Measurements from ENCODE around the gene KRT38. TPM values are rescaled to one million over a fixed set of nuclear protein-coding genes. Genes with fewer than 3 reads are reported as not detected.
"Not testable (repeated sequence)": the region's sequence is repeated elsewhere in the genome, so short reads cannot be mapped to it uniquely, and the experiment has no call there.

The KRT38 gene
- total and polyA plus RNA-seq, 4 donors, result not detected

- H3K9me3 ChIP-seq (ENCODE audit: control insufficient read depth, low read length), result no peaks in the 10 kb centered on the region
- 72 to 79% methylated on average over 7 of the region's 7 CpGs for WGBS, 2 donors
- no peak overlapping the region for H3K27ac ChIP-seq (ENCODE audit: low read depth in 1 of 2, low read length in 2 of 2)
- no peaks in the 10 kb centered on the region for H3K36me3 ChIP-seq (ENCODE audit: control insufficient read depth in 1 of 2, insufficient read depth in 2 of 2, low read length in 1 of 2)
- ATAC-seq (ENCODE audit: low FRiP score) (no peak), DNase-seq (no peak)
- intact Hi-C loops (cut with DNase I), result no loop called here
- H3K4me1 ChIP-seq (ENCODE audit: control insufficient read depth in 1 of 2, insufficient read depth in 2 of 2, low read length in 2 of 2), result no peaks in the 10 kb centered on the region
- no peak overlapping the region for H3K4me3 ChIP-seq (ENCODE audit: low read length in 2 of 2)
- no peaks in the 10 kb centered on the region for H3K27me3 ChIP-seq (ENCODE audit: control insufficient read depth in 1 of 2, insufficient read depth in 2 of 2, low read length in 1 of 2)
Observed at GRCh38 chr17:41437254-41437653, 3.5 kb downstream of the KRT38 start.

- ATAC-seq (ENCODE audit: low FRiP score), result no peak
- H3K27me3 ChIP-seq (ENCODE audit: control insufficient read depth in 1 of 2, insufficient read depth in 2 of 2, low read length in 1 of 2), result no peaks in the 10 kb centered on the region
- no peaks in the 10 kb centered on the region for H3K4me1 ChIP-seq (ENCODE audit: control insufficient read depth in 1 of 2, insufficient read depth in 2 of 2, low read length in 2 of 2)
- H3K9me3 ChIP-seq (ENCODE audit: control insufficient read depth, low read length), result no peaks in the 10 kb centered on the region
- H3K36me3 ChIP-seq (ENCODE audit: control insufficient read depth in 1 of 2, insufficient read depth in 2 of 2, low read length in 1 of 2), result no peaks in the 10 kb centered on the region
- H3K4me3 ChIP-seq (ENCODE audit: low read length in 2 of 2), result no peak overlapping the region
- intact Hi-C loops (cut with DNase I), result no loop called here
- WGBS, 2 donors, result 48 to 55% methylated on average over 5 of the region's 5 CpGs
- no peak overlapping the region for H3K27ac ChIP-seq (ENCODE audit: low read depth in 1 of 2, low read length in 2 of 2)
- DNase-seq, result no peak
Observed at GRCh38 chr17:41434415-41434814, 6.4 kb downstream of the KRT38 start.

- no peaks in the 10 kb centered on the region for H3K4me1 ChIP-seq (ENCODE audit: control insufficient read depth in 1 of 2, insufficient read depth in 2 of 2, low read length in 2 of 2)
- H3K9me3 ChIP-seq (ENCODE audit: control insufficient read depth, low read length), result no peaks in the 10 kb centered on the region
- no peaks in the 10 kb centered on the region for H3K27me3 ChIP-seq (ENCODE audit: control insufficient read depth in 1 of 2, insufficient read depth in 2 of 2, low read length in 1 of 2)
- H3K4me3 ChIP-seq (ENCODE audit: low read length in 2 of 2), result no peak overlapping the region
- H3K27ac ChIP-seq (ENCODE audit: low read depth in 1 of 2, low read length in 2 of 2), result no peak overlapping the region
- no peaks in the 10 kb centered on the region for H3K36me3 ChIP-seq (ENCODE audit: control insufficient read depth in 1 of 2, insufficient read depth in 2 of 2, low read length in 1 of 2)
- 39 to 43% methylated on average over 4 of the region's 4 CpGs for WGBS, 2 donors
- no peak for DNase-seq
- intact Hi-C loops (cut with DNase I), result no loop called here
- no peak for ATAC-seq (ENCODE audit: low FRiP score)
Observed at GRCh38 chr17:41434005-41434404, 6.8 kb downstream of the KRT38 start.

GRCh38 chr17:41433586-41433985 is 7.2 kb downstream of the KRT38 start:
- DNase-seq (no peak), ATAC-seq (ENCODE audit: low FRiP score) (no peak)
- no peaks in the 10 kb centered on the region for H3K36me3 ChIP-seq (ENCODE audit: control insufficient read depth in 1 of 2, insufficient read depth in 2 of 2, low read length in 1 of 2)
- WGBS, 2 donors, result 55 to 59% methylated on average over 4 of the region's 4 CpGs
- H3K4me3 ChIP-seq (ENCODE audit: low read length in 2 of 2), result no peak overlapping the region
- H3K27ac ChIP-seq (ENCODE audit: low read depth in 1 of 2, low read length in 2 of 2), result no peak overlapping the region
- no peaks in the 10 kb centered on the region for H3K9me3 ChIP-seq (ENCODE audit: control insufficient read depth, low read length)
- no peaks in the 10 kb centered on the region for H3K4me1 ChIP-seq (ENCODE audit: control insufficient read depth in 1 of 2, insufficient read depth in 2 of 2, low read length in 2 of 2)
- intact Hi-C loops (cut with DNase I), result no loop called here
- no peaks in the 10 kb centered on the region for H3K27me3 ChIP-seq (ENCODE audit: control insufficient read depth in 1 of 2, insufficient read depth in 2 of 2, low read length in 1 of 2)

- H3K9me3 ChIP-seq (ENCODE audit: control insufficient read depth, low read length); H3K4me3 ChIP-seq (ENCODE audit: low read length in 2 of 2); H3K27me3 ChIP-seq (ENCODE audit: control insufficient read depth in 1 of 2, insufficient read depth in 2 of 2, low read length in 1 of 2); intact Hi-C loops (cut with DNase I); H3K27ac ChIP-seq (ENCODE audit: low read depth in 1 of 2, low read length in 2 of 2); ATAC-seq (ENCODE audit: low FRiP score); DNase-seq; H3K4me1 ChIP-seq (ENCODE audit: control insufficient read depth in 1 of 2, insufficient read depth in 2 of 2, low read length in 2 of 2); H3K36me3 ChIP-seq (ENCODE audit: control insufficient read depth in 1 of 2, insufficient read depth in 2 of 2, low read length in 1 of 2): not testable (repeated sequence)
- WGBS, 2 donors, result 87 to 88% methylated on average over 9 of the region's 9 CpGs
Observed at GRCh38 chr17:41430376-41430775, 10.4 kb downstream of the KRT38 start.

GRCh38 chr17:41429667-41430066 is 11.1 kb downstream of the KRT38 start:
- ATAC-seq (ENCODE audit: low FRiP score) (no peak), DNase-seq (no peak)
- 75% methylated on average over 7 of the region's 7 CpGs for WGBS, 2 donors
- Histone ChIP-seq H3K9me3 (ENCODE audit: control insufficient read depth, low read length) (no peaks in the 10 kb centered on the region), H3K27me3 (ENCODE audit: control insufficient read depth in 1 of 2, insufficient read depth in 2 of 2, low read length in 1 of 2) (no peaks in the 10 kb centered on the region), H3K36me3 (ENCODE audit: control insufficient read depth in 1 of 2, insufficient read depth in 2 of 2, low read length in 1 of 2) (no peaks in the 10 kb centered on the region), H3K27ac (ENCODE audit: low read depth in 1 of 2, low read length in 2 of 2) (no peak overlapping the region), H3K4me1 (ENCODE audit: control insufficient read depth in 1 of 2, insufficient read depth in 2 of 2, low read length in 2 of 2) (no peaks in the 10 kb centered on the region), H3K4me3 (ENCODE audit: low read length in 2 of 2) (no peak overlapping the region)
- intact Hi-C loops (cut with DNase I), result no loop called here

GRCh38 chr17:41428591-41429291 is 12.0 kb downstream of the KRT38 start:
- intact Hi-C loops (cut with DNase I), result no loop called here
- 60 to 61% methylated on average over 4 of the region's 4 CpGs for WGBS, 2 donors
- ATAC-seq (ENCODE audit: low FRiP score) (no peak), DNase-seq (no peak)
- no peak overlapping the region for H3K4me3 ChIP-seq (ENCODE audit: low read length in 2 of 2)
- H3K4me1 ChIP-seq (ENCODE audit: control insufficient read depth in 1 of 2, insufficient read depth in 2 of 2, low read length in 2 of 2), result no peaks in the 10 kb centered on the region
- H3K27me3 ChIP-seq (ENCODE audit: control insufficient read depth in 1 of 2, insufficient read depth in 2 of 2, low read length in 1 of 2), result no peaks in the 10 kb centered on the region
- H3K27ac ChIP-seq (ENCODE audit: low read depth in 1 of 2, low read length in 2 of 2), result no peak overlapping the region
- H3K9me3 ChIP-seq (ENCODE audit: control insufficient read depth, low read length), result no peaks in the 10 kb centered on the region
- no peaks in the 10 kb centered on the region for H3K36me3 ChIP-seq (ENCODE audit: control insufficient read depth in 1 of 2, insufficient read depth in 2 of 2, low read length in 1 of 2)

- H3K4me3 ChIP-seq (ENCODE audit: low read length in 2 of 2), result no peak within 1 kb of the TSS
- no peaks in the 10 kb centered on the region for H3K4me1 ChIP-seq (ENCODE audit: control insufficient read depth in 1 of 2, insufficient read depth in 2 of 2, low read length in 2 of 2)
- intact Hi-C loops (cut with DNase I), result no loop called here
- DNase-seq (no peak), ATAC-seq (ENCODE audit: low FRiP score) (no peak)
- H3K27ac ChIP-seq (ENCODE audit: low read depth in 1 of 2, low read length in 2 of 2), result no peak within 1 kb of the TSS
- no peaks in the 10 kb centered on the region for H3K27me3 ChIP-seq (ENCODE audit: control insufficient read depth in 1 of 2, insufficient read depth in 2 of 2, low read length in 1 of 2)
- H3K36me3 ChIP-seq (ENCODE audit: control insufficient read depth in 1 of 2, insufficient read depth in 2 of 2, low read length in 1 of 2), result no peaks in the 10 kb centered on the region
- WGBS, 2 donors, result 86 to 88% methylated on average over 12 to 13 of the region's 13 CpGs
- no peaks in the 10 kb centered on the region for H3K9me3 ChIP-seq (ENCODE audit: control insufficient read depth, low read length)
Observed at GRCh38 chr17:41424111-41424635, 16.6 kb downstream of the KRT38 start, which contains the start of gene KRT37. TSS of gene KRT37 (minus strand) at chr17:41424585. CDS start at chr17:41424523, 62 bp downstream.

GRCh38 chr17:41422586-41422985 is 18.2 kb downstream of the KRT38 start:
- peak; percentile 31 for ATAC-seq (ENCODE audit: low FRiP score)
- intact Hi-C loops (cut with DNase I); DNase-seq; H3K4me1 ChIP-seq (ENCODE audit: control insufficient read depth in 1 of 2, insufficient read depth in 2 of 2, low read length in 2 of 2); H3K27me3 ChIP-seq (ENCODE audit: control insufficient read depth in 1 of 2, insufficient read depth in 2 of 2, low read length in 1 of 2); H3K27ac ChIP-seq (ENCODE audit: low read depth in 1 of 2, low read length in 2 of 2); H3K4me3 ChIP-seq (ENCODE audit: low read length in 2 of 2); H3K36me3 ChIP-seq (ENCODE audit: control insufficient read depth in 1 of 2, insufficient read depth in 2 of 2, low read length in 1 of 2); H3K9me3 ChIP-seq (ENCODE audit: control insufficient read depth, low read length): not testable (repeated sequence)
- WGBS, 2 donors, result 87 to 91% methylated on average over 11 of the region's 11 CpGs

All from aorta (tissue), 5 donors.